ENCODE results near the gene FOXP1. TPM values are rescaled to one million over a fixed set of nuclear protein-coding genes. Genes with fewer than 3 reads are reported as not detected.

FOXP1 gene
- total RNA-seq, 1 experiment from 2014 or later: 2.9 TPM

DNA sequence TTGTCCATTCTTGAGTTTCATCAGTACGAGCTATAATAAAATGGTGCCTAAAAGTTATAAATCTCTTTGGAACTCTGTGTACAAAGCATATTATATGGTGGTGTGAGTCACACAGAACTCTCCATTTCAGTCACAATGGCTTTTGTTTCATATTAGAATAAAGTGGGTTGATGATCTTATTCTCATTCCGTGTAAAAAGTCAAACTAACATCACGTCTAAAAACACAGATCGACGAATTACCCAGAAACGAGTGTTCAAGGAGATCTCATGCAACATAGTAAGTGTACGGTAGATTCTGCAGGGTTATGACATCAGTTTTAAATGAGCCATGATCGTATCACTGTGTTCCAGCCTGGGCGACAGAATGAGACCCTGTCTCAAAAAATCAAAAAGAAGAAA, 122.4 kb downstream of the FOXP1 start:
- ChIA-PET CTCF (no interaction called here), POLR2A (no interaction called here)
- H3K4me1 ChIP-seq (ENCODE audit: control insufficient read depth, insufficient read depth, low read length): no peaks in the 10 kb centered on the region
- H3K36me3 ChIP-seq (ENCODE audit: control insufficient read depth, insufficient read depth, low read length): no peaks in the 10 kb centered on the region
- DNase-seq (ENCODE audit: low read depth, low spot score) (no peak), ATAC-seq (no peak)
- no peaks in the 10 kb centered on the region; the same call in 1 of the 2 replicates for H3K27me3 ChIP-seq (ENCODE audit: control insufficient read depth, insufficient read depth, low read length)
- intact Hi-C loops (cut with micrococcal nuclease; ENCODE audit: unreplicated experiment): no loop called here
- BruUV-seq (replicated peaks): no TSS peak
- TF ChIP-seq, protein P1, sequence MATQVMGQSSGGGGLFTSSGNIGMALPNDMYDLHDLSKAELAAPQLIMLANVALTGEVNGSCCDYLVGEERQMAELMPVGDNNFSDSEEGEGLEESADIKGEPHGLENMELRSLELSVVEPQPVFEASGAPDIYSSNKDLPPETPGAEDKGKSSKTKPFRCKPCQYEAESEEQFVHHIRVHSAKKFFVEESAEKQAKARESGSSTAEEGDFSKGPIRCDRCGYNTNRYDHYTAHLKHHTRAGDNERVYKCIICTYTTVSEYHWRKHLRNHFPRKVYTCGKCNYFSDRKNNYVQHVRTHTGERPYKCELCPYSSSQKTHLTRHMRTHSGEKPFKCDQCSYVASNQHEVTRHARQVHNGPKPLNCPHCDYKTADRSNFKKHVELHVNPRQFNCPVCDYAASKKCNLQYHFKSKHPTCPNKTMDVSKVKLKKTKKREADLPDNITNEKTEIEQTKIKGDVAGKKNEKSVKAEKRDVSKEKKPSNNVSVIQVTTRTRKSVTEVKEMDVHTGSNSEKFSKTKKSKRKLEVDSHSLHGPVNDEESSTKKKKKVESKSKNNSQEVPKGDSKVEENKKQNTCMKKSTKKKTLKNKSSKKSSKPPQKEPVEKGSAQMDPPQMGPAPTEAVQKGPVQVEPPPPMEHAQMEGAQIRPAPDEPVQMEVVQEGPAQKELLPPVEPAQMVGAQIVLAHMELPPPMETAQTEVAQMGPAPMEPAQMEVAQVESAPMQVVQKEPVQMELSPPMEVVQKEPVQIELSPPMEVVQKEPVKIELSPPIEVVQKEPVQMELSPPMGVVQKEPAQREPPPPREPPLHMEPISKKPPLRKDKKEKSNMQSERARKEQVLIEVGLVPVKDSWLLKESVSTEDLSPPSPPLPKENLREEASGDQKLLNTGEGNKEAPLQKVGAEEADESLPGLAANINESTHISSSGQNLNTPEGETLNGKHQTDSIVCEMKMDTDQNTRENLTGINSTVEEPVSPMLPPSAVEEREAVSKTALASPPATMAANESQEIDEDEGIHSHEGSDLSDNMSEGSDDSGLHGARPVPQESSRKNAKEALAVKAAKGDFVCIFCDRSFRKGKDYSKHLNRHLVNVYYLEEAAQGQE (IDR thresholded peaks at IDR 0.05; ENCODE audit: insufficient read depth in 1 of 2, low read depth in 2 of 2, low read length in 1 of 2): no peak
- TF ChIP-seq POLR2AphosphoS5 (IDR thresholded peaks at IDR 0.05; ENCODE audit: low read depth, low read length) (no peak), TCF7L2 (IDR thresholded peaks at IDR 0.05; ENCODE audit: low read depth, low read length) (no peak), SIN3A (IDR thresholded peaks at IDR 0.05; ENCODE audit: borderline replicate concordance, insufficient read depth, low read depth, low read length) (no peak), CTCF (IDR thresholded peaks at IDR 0.05) (no peak)
- in situ Hi-C loops (cut with HindIII; ENCODE audit: low pct_unique_long_range_greater_than_20kb, low sequenced_read_pairs): no loop called here
- no peak overlapping the region for H3K4me3 ChIP-seq (ENCODE audit: low read depth in 2 of 2, low read length in 2 of 2)
- no peaks in the 10 kb centered on the region for H3K9me3 ChIP-seq (ENCODE audit: control insufficient read depth, insufficient read depth, low read depth, low read length)
- H3K27ac ChIP-seq (ENCODE audit: low read length): no peak overlapping the region

DNA sequence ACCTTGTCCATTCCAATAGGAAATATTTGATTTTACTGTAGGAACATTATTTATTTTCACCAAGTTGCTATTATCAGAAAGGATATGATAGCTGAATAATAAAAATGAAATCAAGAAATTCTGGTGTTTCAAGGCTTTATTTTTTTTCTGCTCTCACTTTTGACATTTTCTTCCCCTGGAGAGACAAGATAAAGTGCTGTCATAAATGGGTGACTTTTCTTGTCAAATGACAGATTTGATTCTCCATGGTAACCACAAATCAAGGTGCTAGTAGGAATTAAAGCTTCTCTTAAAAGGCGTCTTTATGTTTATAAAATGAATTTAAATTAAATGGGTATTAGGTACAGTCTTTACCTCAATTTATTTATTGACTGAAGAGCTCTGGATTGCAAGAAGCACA, 124.6 kb downstream of the FOXP1 start:
- H3K9me3 ChIP-seq (ENCODE audit: control insufficient read depth, insufficient read depth, low read depth, low read length): no peaks in the 10 kb centered on the region
- DNase-seq (ENCODE audit: low read depth, low spot score) (no peak), ATAC-seq (no peak)
- BruUV-seq (replicated peaks): no TSS peak
- in situ Hi-C loops (cut with HindIII; ENCODE audit: low pct_unique_long_range_greater_than_20kb, low sequenced_read_pairs): no loop called here
- POLR2A ChIA-PET: no interaction called here
- intact Hi-C loops (cut with micrococcal nuclease; ENCODE audit: unreplicated experiment): no loop called here
- H3K36me3 ChIP-seq (ENCODE audit: control insufficient read depth, insufficient read depth, low read length): no peaks in the 10 kb centered on the region
- no peak overlapping the region for H3K27ac ChIP-seq (ENCODE audit: low read length)
- CTCF ChIA-PET: no interaction called here
- H3K4me1 ChIP-seq (ENCODE audit: control insufficient read depth, insufficient read depth, low read length): no peaks in the 10 kb centered on the region
- no peak for TF ChIP-seq TCF7L2 (IDR thresholded peaks at IDR 0.05; ENCODE audit: low read depth, low read length)
- TF ChIP-seq, protein P1 (IDR thresholded peaks at IDR 0.05; ENCODE audit: insufficient read depth in 1 of 2, low read depth in 2 of 2, low read length in 1 of 2): no peak
- no peak for TF ChIP-seq POLR2AphosphoS5 (IDR thresholded peaks at IDR 0.05; ENCODE audit: low read depth, low read length)
- H3K27me3 ChIP-seq (ENCODE audit: control insufficient read depth, insufficient read depth, low read length): no peaks in the 10 kb centered on the region
- no peak overlapping the region for H3K4me3 ChIP-seq (ENCODE audit: low read depth in 2 of 2, low read length in 2 of 2)

Measured in Panc1 (cell line).